Cardiac muscle cell (in vitro differentiated cells and primary cell): ENCODE results near the gene AKR1C8. TPM values are rescaled to one million over a fixed set of nuclear protein-coding genes. Genes with fewer than 3 reads are reported as not detected.
"Not testable (repeated sequence)": the region's sequence is repeated elsewhere in the genome, so short reads cannot be mapped to it uniquely, and the experiment has no call there.

ENCODE experiments used
- DNase-seq, 2 donors: peaks; one replicate each; pipeline versions ENCODE4 v3.0.0 to v3.0.0-alpha.2; 2010 to 2017; ENCODE audit warnings: low read depth in 1 of 2, low spot score in 1 of 2
- H3K27ac ChIP-seq: fragments of 200-600 bp; sonication (generic); 2 replicates; pipeline ENCODE4 v1.5.1; 2016
- H3K27me3 ChIP-seq: fragments of 200-600 bp; sonication (generic); 2 replicates; pipeline ENCODE4 v1.6.0; 2016; ENCODE audit warnings: control low read depth
- H3K36me3 ChIP-seq: fragments of 200-600 bp; sonication (generic); 2 replicates; pipeline ENCODE4 v1.5.1; 2016; ENCODE audit warnings: control low read depth
- H3K4me1 ChIP-seq: fragments of 200-600 bp; sonication (generic); 2 replicates; pipeline ENCODE4 v1.8.1; 2017; ENCODE audit warnings: low read depth, mild to moderate bottlenecking, mixed run types
- H3K4me3 ChIP-seq: fragments of 200-600 bp; sonication (generic); 2 replicates; pipeline ENCODE4 v1.5.1; 2016; ENCODE audit warnings: mild to moderate bottlenecking
- H3K9me3 ChIP-seq: fragments of 200-600 bp; sonication (generic); 2 replicates; pipeline ENCODE4 v1.5.1; 2017; ENCODE audit warnings: low read depth, mild to moderate bottlenecking, control low read depth
- CTCF ChIP-seq: IDR thresholded peaks from 2 replicates; pipeline ENCODE4 v1.5.1; 2012; ENCODE audit warnings: low read depth, mild to moderate bottlenecking, low read length
- polyA plus RNA-seq: library from polyadenylated mRNA; unstranded; fragments of >200 nt; fragmentation: Nextera tagmentation; extraction: Ambion mirVana; gene quantifications from 2 replicates; pipeline ENCODE4 v1.2.1, GENCODE V29; 2016
- total RNA-seq: library from RNA; depleted of rRNA; stranded (reverse); fragments of >200 nt; gene quantifications from 2 replicates; pipeline ENCODE4 v1.2.3, GENCODE V29; 2016

The AKR1C8 gene
- total and polyA plus RNA-seq, 2 experiments from 2014 or later, result not detected

- DNase-seq, result peak in 1 of 2 donors; percentile 25
- Histone ChIP-seq H3K27me3 (no peaks in the 10 kb centered on the region), H3K27ac (no peak overlapping the region), H3K4me1 (no peaks in the 10 kb centered on the region), H3K4me3 (no peak overlapping the region), H3K36me3 (no peaks in the 10 kb centered on the region), H3K9me3 (no peaks in the 10 kb centered on the region)
- no peak for TF ChIP-seq CTCF
Measured at GRCh38 chr10:5187867-5188266, 2.9 kb upstream of the AKR1C8 start.

GRCh38 chr10:5183923-5184322 lies 1.0 kb downstream of the AKR1C8 start:
- H3K9me3 ChIP-seq, result no peaks in the 10 kb centered on the region
- no peak for DNase-seq
- H3K27me3 ChIP-seq, result no peaks in the 10 kb centered on the region
- no peak overlapping the region for H3K4me3 ChIP-seq
- no peaks in the 10 kb centered on the region for H3K36me3 ChIP-seq
- TF ChIP-seq CTCF, result no peak
- H3K4me1 ChIP-seq, result no peaks in the 10 kb centered on the region
- H3K27ac ChIP-seq, result no peak overlapping the region

GRCh38 chr10:5180503-5180902 lies 4.4 kb downstream of the AKR1C8 start:
- not testable (repeated sequence) for H3K27ac ChIP-seq, H3K4me1 ChIP-seq, DNase-seq, H3K4me3 ChIP-seq, H3K36me3 ChIP-seq, H3K9me3 ChIP-seq, H3K27me3 ChIP-seq

- H3K36me3 ChIP-seq, H3K4me3 ChIP-seq, H3K4me1 ChIP-seq, DNase-seq, H3K27ac ChIP-seq, H3K9me3 ChIP-seq, H3K27me3 ChIP-seq: not testable (repeated sequence)
Measured at GRCh38 chr10:5175581-5175980, 9.4 kb downstream of the AKR1C8 start.

- H3K4me3 ChIP-seq, result no peak overlapping the region
- no peaks in the 10 kb centered on the region for H3K27me3 ChIP-seq
- H3K36me3 ChIP-seq, result no peaks in the 10 kb centered on the region
- TF ChIP-seq CTCF, result no peak
- no peak overlapping the region for H3K27ac ChIP-seq
- DNase-seq, result no peak
- no peaks in the 10 kb centered on the region for H3K9me3 ChIP-seq
- no peaks in the 10 kb centered on the region for H3K4me1 ChIP-seq
Measured at GRCh38 chr10:5168897-5169420, 16.0 kb downstream of the AKR1C8 start.

- H3K9me3 ChIP-seq, result no peaks in the 10 kb centered on the region
- peak in 1 of 2 donors; percentile 18 for DNase-seq
- no peak for TF ChIP-seq CTCF
- no peak overlapping the region for H3K4me3 ChIP-seq
- no peaks in the 10 kb centered on the region for H3K4me1 ChIP-seq
- H3K27ac ChIP-seq, result no peak overlapping the region
- no peaks in the 10 kb centered on the region for H3K36me3 ChIP-seq
- H3K27me3 ChIP-seq, result no peaks in the 10 kb centered on the region
Measured at GRCh38 chr10:5165738-5166137, 19.2 kb downstream of the AKR1C8 start.

GRCh38 chr10:5163487-5163886 lies 21.5 kb downstream of the AKR1C8 start:
- no peak for DNase-seq
- H3K27me3 ChIP-seq, result no peaks in the 10 kb centered on the region
- TF ChIP-seq CTCF, result no peak
- no peaks in the 10 kb centered on the region for H3K9me3 ChIP-seq
- no peaks in the 10 kb centered on the region for H3K4me1 ChIP-seq
- no peak overlapping the region for H3K4me3 ChIP-seq
- H3K36me3 ChIP-seq, result no peaks in the 10 kb centered on the region
- H3K27ac ChIP-seq, result no peak overlapping the region
